CD4-positive, alpha-beta T cell treated with Interferon gamma for 1 hour (primary cell): ENCODE results near the gene CNIH1.

ENCODE experiments used
- DNase-seq: peaks from one replicate; pipeline ENCODE4 v3.0.0-alpha.2; 2020

Gene CNIH1

DNA sequence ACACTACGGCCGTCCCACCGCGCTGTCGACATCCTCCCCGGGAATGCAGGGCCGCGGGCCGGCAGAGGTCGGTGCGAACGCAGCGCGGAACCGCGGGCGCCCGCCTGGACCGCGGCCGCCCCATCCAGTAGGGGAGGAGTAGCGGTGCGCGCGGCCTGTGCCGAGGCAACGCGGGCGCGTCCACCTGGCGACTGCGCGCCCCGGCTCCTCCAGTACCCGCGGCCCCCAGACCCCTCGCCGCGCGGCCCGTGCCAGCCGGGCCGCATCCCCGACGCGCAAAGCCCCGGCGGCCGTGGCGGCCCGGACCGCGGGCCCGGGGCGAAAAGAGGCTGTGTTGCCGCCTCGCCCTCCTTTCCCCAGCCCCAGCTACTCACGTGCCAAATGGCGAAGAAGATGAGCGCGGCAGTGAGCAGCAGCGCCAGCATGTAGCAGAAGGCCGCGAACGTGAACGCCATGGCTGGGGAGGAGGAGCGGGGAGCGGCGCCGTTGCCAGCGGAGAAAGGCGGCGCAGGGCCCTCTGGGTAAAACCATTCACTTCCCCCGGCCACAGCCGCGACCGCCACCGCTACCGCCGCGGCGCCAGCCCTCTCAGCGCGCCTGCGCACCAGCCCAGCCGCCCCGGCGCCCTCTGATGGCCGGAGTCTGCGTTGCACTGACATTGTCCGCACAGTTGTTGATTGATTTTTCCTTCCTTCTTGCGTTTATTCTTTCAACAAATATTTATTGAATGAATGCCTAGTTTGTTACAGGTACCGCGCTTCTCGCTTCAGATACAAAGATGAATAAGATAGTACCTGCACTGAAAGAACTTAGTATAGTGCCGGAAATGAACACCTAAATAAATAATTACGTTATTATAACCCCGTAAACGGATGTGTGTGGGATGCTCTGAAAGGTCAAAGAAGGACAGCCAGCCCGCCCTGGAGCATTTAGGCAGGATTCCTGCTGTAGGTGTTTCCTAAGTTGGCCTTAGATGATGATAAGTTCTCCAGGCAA is at the start of gene CNIH1:
CNIH1 (minus strand) TSS at position 502 of the 996 bp plus-strand sequence; CDS start at position 455, 47 bp downstream.
- peak; percentile 89 for DNase-seq

- DNase-seq: no peak
Measured at GRCh38 chr14:54490445-54491175, 49.4 kb upstream of the CNIH1 start.

DNA sequence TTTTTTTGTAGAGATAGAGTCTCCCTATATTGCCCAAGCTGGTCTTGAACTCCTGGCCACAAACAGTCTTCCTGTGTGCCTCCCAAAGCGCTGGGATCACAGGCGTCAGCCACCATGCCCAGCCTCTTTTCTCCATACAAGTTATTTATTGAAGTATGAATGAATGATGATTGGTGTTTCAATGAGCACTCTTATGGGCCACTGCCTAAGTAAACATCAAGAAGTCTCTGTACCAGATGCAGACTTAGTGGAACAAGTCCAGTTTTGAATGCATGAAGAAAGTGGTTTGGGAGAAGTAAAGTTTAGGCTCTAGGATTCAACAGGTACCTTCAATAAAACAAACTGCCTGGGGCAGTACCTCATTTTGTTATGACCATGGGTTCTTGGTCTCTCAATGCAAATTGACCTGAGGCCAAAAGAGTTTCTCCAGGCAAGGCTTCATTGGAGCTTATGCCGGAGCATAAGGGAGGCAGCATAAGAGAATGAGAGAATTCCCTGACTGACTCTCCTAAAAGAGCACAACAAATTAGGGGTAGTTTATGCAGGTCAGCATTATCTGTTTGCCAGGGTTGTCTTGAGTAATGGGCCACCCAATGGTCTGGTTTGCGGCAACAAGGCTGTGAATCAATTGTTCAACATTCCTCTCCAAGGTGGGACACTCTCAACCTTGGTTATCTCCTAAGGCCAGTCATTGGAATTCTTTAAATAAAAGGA is 48.7 kb upstream of the CNIH1 start:
- no peak for DNase-seq

GRCh38 chr14:54489318-54489683 is 48.1 kb upstream of the CNIH1 start:
- no peak for DNase-seq

DNA sequence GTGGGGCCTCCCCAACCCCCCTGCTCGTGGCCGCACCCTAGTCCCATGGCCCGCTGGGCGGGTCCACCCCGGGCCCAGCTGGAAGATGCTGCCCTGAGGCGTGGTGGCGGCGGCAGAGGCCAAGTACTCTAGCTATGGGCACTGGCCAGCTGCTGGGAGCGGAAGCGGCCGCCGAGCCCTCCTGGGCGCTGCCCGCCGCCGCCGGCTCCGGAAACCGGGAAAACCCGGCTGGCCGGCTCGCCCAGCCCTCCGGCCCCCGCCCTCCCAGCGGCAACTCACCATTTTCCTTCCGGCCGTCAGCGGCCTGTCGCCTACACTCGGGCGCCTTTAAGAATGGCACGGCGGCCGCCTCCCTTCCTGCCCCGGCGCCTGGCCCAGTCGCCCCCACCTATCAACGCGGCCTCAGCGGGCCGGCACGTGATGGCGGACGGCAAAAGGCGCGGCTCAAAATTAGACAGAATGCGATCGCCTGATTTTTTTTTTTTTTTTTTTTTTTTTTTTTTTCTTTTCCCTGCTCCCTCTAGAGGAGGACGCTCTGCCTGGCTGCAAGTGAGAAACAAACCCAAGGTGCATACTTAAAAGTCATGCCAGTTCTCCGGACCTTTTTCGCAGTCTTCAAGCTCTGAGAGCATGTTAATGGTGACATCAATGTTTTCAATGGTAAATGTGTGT is 47.6 kb upstream of the CNIH1 start, which contains the start of gene GMFB:
GMFB (minus strand) TSS at position 335 of the 672 bp plus-strand sequence; CDS start at position 282, 53 bp downstream.
- DNase-seq: peak; percentile 89

DNA sequence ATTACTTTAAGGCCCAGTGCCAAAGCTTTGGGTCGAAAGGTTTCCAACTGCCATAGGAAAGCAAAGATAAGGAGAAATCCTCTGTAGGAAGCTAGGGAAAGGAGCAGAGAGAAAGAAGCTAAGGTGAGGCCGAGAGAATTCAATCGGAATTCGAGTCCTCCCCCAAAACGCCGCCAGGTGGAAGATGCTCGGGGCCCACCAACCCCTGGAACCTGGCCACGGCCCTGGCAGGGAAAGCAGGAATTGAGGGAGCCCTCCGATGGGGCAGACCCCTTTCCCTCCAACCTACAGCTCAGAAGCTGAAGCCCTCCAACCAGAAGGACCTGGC is 47.1 kb upstream of the CNIH1 start:
- no peak for DNase-seq

- DNase-seq: no peak
Measured at GRCh38 chr14:54487771-54488170, 46.6 kb upstream of the CNIH1 start.

DNA sequence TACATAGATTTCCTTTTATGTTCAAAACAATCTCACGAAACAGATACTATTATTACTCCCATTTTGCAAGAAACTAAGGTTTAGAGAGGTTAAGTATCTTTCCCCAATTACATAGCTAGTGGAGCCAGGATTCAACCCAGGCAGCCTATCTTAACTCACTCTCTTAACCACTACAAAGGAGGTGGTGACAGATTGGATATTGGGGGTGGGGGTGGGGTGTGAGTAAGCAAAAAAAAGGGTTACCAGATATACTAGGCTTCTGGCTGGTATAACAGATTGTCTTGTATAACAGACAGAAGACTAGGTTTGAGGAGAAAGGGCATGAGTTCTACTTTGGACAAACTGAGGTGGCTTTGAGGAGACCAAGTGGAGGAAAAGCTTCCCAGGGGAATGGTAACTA is 45.5 kb upstream of the CNIH1 start:
- no peak for DNase-seq

GRCh38 chr14:54483846-54484245 is 42.7 kb upstream of the CNIH1 start:
- DNase-seq: no peak

GRCh38 chr14:54483073-54483745 is 42.0 kb upstream of the CNIH1 start:
- no peak for DNase-seq

- no peak for DNase-seq
Measured at GRCh38 chr14:54481695-54482094, 40.5 kb upstream of the CNIH1 start.

DNA sequence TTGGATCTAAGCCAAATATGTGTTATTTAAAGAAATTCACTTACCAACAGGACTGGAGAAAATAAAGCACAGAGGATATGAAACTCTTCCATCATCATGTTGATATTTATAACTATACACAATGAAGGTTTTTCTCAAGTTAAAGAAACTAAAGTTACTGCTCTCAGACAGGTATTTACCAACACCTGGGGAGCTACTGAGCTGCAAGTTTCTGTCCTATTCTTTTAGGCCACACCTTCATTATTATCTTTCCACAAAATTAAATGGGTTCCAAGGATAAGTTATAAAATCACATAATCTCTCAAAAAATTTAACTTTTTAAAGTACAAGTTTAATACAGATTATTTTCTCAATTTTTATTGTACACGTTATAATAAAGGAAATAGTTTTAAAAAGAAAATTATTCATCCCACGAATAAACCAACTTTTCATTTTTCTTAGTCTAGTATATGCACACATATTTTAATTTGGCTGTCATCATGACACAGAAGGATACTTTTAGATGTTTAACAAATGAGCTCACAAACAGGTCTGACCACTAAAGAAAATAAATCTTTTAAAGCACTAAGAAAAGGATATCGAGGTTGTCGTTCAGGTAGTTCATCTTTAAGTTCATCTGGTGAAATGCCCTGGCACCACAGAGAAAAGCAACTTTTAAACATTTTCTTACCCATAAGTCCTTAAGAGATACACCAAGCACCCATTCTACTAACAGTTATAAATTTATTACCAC is 39.8 kb upstream of the CNIH1 start:
- no peak for DNase-seq

- no peak for DNase-seq
Measured at GRCh38 chr14:54478636-54479215, 37.6 kb upstream of the CNIH1 start.

DNA sequence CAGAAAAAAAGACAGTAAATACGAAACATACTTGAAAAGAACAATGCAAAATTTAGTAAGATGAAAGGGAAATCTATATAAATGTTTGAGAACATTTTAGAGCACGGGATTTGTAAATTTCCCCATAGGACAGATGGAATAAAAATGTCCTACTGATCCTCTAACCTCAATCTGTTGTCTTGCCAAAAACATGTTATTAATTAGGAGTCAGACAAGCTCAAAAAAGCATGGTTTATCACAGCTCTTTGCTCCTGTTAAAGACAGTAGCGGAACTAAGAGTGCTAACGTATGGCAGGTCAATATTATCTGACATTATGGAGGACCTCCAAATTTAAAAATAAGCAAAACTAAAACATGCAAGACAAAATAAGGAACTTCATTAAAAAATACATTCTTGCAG is 34.7 kb upstream of the CNIH1 start:
- DNase-seq: no peak

- no peak for DNase-seq
Measured at GRCh38 chr14:54475187-54475899, 34.2 kb upstream of the CNIH1 start.

- DNase-seq: no peak
Measured at GRCh38 chr14:54474232-54474793, 33.1 kb upstream of the CNIH1 start.

- no peak for DNase-seq
Measured at GRCh38 chr14:54472315-54472714, 31.1 kb upstream of the CNIH1 start.

DNA sequence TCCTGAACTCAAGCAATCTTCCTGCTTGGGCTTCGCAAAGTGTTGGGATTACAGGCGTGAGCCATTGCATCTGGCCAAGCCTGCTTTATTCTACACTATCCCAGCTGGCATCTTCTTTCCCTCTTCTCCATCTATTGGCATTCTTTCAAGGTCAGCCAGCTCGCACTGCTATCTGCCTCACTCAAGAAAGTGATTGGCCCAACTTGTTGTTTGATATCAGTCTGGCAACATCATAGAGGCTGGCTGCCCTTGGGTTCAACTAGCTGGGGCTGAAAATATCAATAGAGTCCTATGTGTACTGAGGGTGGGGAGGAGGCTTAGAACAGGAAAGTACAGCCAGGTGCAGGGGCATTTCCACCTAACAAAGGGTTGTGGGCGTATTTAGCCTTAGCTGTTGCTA is 30.5 kb upstream of the CNIH1 start:
- DNase-seq: no peak

- DNase-seq: no peak
Measured at GRCh38 chr14:54470701-54471100, 29.5 kb upstream of the CNIH1 start.

DNA sequence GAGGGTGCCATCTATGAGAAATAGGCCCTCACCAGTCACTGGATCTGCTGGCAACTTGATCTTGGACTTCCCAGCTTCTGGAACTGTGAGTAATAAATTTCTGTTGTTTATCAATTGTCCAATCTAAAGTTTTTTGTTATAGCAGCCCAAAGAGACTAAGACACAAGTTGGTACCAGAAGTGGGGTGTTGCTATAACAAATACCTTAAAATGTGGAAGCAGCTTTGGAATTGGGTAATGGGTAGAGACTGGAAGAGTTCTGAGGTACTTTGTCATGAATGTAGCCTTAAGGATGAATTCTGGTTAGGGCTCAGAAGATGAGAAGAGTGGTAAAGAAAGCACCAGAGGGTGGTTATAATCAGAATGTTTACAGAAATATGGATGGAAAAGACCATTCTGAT is 26.1 kb upstream of the CNIH1 start:
- DNase-seq: no peak
